Measurements from ENCODE around the gene ZNF438. TPM values are rescaled to one million over a fixed set of nuclear protein-coding genes. Genes with fewer than 3 reads are reported as not detected.

Gene ZNF438
- total RNA-seq, 4 donors from 2014 or later = 3.7 to 8.3 (median 7.3) TPM

DNA sequence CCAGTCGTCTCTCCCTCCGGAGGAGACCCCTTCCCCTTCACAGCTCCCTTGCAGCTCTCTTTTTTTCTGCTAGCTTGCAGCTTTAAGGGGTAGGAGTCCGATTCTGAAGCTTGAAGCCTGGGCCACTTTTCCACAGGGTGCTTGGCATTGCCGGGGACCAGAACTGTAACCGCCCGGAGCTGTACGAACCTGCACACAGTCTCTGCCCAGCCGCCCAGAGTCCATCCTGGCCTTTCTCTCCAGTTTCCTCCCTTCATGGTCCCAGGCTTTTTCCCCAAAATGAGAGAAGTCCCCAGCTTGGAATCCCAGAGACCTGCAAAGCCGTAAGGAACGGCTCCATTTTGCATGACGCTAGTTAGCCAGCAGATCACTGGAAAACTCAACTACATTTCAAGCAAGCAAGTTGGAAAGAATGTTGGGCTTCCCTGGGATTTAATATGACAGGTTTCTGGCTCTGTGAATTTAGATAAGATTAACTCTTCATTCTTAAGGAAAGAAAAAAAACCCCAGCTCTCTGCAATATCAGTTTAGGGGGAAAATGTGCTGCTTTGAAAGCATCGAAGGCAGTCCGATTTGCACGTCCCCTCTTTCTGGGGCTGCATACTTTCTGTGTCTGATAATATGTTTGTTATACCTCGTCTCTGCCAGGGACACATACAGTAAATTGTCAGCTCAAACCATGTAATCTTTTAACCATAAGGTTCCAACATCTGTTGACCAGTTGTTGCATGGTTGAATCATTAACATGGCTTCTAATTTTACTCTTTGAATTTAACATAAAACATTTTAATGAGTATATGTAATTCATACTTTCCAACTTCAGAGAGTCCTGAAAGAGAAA, 212.1 kb downstream of the ZNF438 start:
- Histone ChIP-seq H3K9me3 (no peaks in the 10 kb centered on the region), H3K27ac (peak overlapping the region in 3 of 4 donors; percentile 22 to 68 (median 38)), H3K4me1 (no peaks in the 10 kb centered on the region), H3K4me3 (no peak overlapping the region), H3K36me3 (no peaks in the 10 kb centered on the region), H3K27me3 (no peaks in the 10 kb centered on the region)
- TF ChIP-seq POLR2A (IDR thresholded peaks at IDR 0.05) = no peak
- TF ChIP-seq, protein P1, sequence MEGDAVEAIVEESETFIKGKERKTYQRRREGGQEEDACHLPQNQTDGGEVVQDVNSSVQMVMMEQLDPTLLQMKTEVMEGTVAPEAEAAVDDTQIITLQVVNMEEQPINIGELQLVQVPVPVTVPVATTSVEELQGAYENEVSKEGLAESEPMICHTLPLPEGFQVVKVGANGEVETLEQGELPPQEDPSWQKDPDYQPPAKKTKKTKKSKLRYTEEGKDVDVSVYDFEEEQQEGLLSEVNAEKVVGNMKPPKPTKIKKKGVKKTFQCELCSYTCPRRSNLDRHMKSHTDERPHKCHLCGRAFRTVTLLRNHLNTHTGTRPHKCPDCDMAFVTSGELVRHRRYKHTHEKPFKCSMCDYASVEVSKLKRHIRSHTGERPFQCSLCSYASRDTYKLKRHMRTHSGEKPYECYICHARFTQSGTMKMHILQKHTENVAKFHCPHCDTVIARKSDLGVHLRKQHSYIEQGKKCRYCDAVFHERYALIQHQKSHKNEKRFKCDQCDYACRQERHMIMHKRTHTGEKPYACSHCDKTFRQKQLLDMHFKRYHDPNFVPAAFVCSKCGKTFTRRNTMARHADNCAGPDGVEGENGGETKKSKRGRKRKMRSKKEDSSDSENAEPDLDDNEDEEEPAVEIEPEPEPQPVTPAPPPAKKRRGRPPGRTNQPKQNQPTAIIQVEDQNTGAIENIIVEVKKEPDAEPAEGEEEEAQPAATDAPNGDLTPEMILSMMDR (IDR thresholded peaks at IDR 0.05) = no peak
- no peak for DNase-seq

DNA sequence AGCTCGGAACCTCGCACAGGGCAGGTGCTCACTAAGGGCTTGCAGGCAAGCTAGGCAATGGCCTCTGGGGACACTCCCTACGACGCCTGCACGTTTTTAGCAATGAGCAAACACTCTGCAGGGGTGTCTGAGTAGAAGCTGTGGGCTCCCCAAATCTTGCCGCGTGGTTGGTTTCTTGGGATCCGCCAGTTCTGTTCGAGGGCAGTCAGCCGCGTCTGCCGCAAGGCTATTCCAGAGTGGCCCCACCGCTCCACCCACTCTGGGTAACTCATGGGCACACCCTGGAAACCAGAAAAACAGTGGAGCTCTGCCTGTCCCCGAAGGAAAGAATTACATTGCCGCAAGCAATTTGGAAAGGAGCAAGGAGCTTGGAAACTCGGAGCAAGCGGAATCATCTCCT, 212.8 kb downstream of the ZNF438 start:
- H3K36me3 ChIP-seq = no peaks in the 10 kb centered on the region
- H3K9me3 ChIP-seq = no peaks in the 10 kb centered on the region
- DNase-seq = no peak
- peak overlapping the region in 2 of 4 donors; percentile 38 to 68 for H3K27ac ChIP-seq
- H3K27me3 ChIP-seq = no peaks in the 10 kb centered on the region
- no peak overlapping the region for H3K4me3 ChIP-seq
- TF ChIP-seq, protein P1 (IDR thresholded peaks at IDR 0.05) = no peak
- TF ChIP-seq POLR2A (IDR thresholded peaks at IDR 0.05) = no peak
- no peaks in the 10 kb centered on the region for H3K4me1 ChIP-seq

DNA sequence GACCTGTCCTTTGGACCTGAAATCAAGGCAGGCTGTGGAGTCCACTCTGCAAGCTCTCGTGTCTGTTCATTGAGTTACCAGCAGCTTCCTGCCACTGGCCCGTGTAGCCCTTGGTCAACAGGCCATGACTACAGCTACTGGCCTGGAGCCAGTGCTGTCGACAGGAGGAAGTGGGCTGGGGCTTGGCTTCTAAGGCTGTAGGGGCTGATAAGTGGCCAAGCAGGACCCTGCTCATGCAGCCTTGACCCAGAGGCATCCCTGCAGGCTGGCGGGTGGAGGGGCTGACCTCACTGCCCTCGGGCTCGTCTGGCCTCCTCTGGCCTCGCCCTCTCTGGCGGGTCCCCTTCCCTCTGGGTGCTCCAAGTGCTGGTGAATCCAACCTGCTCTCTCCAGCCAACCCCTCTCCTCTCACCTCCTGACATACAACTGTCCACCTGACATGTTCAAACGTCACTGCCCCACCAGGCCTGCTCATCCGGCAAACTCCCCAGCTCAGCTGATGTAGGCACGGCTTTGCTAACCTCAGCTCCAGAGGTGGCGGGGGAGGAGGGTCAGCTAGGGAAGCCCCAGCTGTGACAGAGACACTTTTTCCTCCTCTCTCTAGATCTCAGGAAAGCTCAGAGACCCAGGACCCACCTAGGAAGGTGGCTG, 213.5 kb downstream of the ZNF438 start:
- H3K27me3 ChIP-seq = no peaks in the 10 kb centered on the region
- DNase-seq = no peak
- no peaks in the 10 kb centered on the region for H3K4me1 ChIP-seq
- H3K36me3 ChIP-seq = no peaks in the 10 kb centered on the region
- no peaks in the 10 kb centered on the region for H3K9me3 ChIP-seq
- no peak overlapping the region for H3K4me3 ChIP-seq
- H3K27ac ChIP-seq = peak overlapping the region in 1 of 4 donors; percentile 68
- no peak for TF ChIP-seq POLR2A (IDR thresholded peaks at IDR 0.05)
- TF ChIP-seq, protein P1 (IDR thresholded peaks at IDR 0.05) = no peak

DNA sequence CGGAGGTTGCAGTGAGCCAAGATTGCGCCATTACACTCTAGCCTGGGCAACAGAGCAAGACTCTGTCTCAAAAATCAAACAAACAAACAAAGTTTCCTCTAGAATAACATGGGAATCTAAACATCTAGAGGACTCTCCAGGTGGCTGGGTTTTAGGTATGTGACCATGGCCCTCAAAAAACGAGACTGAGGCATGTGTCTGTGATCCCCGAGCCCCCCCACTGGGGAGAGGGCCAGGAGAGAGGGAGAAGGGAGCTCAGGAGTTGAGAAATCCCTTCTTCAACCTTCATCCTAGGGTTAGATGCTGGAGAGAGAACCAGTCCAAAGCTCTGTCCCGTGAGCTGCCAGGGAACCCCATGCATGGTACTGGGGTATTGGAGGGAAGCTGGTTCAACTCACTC, 214.1 kb downstream of the ZNF438 start:
- TF ChIP-seq, protein P1 (IDR thresholded peaks at IDR 0.05) = no peak
- TF ChIP-seq POLR2A (IDR thresholded peaks at IDR 0.05) = no peak
- no peaks in the 10 kb centered on the region for H3K27me3 ChIP-seq
- peak overlapping the region in 1 of 4 donors; percentile 68 for H3K27ac ChIP-seq
- H3K9me3 ChIP-seq = no peaks in the 10 kb centered on the region
- H3K4me1 ChIP-seq = peaks cover 0 to 2% (median 0%) of the 10 kb centered on the region in 4 donors
- no peaks in the 10 kb centered on the region for H3K36me3 ChIP-seq
- DNase-seq = no peak
- no peak overlapping the region for H3K4me3 ChIP-seq

DNA sequence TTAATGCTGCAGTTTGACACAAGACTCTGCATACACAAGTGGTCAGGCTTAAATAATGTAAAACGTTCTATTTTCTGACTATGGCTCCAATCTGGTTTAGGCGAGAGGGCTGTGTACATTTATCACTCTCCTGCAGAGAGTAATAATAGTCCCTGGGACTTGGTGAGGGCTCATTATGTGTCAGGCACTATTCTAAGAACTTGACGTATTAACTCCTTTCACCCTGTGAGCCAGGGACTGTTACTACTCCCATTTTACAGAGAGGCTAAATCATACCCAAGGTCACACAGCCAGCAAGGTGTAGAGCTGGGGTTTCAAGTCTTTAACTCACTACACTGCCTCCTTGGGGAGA, 214.9 kb downstream of the ZNF438 start:
- H3K36me3 ChIP-seq = no peaks in the 10 kb centered on the region
- H3K27ac ChIP-seq = peak overlapping the region in 1 of 4 donors; percentile 68
- no peak for TF ChIP-seq POLR2A (IDR thresholded peaks at IDR 0.05)
- TF ChIP-seq, protein P1 (IDR thresholded peaks at IDR 0.05) = no peak
- DNase-seq = no peak
- H3K4me1 ChIP-seq = peaks cover 0 to 6% (median 0%) of the 10 kb centered on the region in 4 donors
- H3K9me3 ChIP-seq = no peaks in the 10 kb centered on the region
- no peaks in the 10 kb centered on the region for H3K27me3 ChIP-seq
- H3K4me3 ChIP-seq = no peak overlapping the region

All from Peyer's patch (tissue), 4 donors.